A549 (cell line): ENCODE measurements around the gene CRTC2. TPM values are rescaled to one million over a fixed set of nuclear protein-coding genes. Genes with fewer than 3 reads are reported as not detected.

Experiments
- ATAC-seq, 2 experiments: fragments of 200-7000 bp in 1 of 2; fragments of >200 bp in 1 of 2; cut with Nextera tagmentation in 1 of 2; cut with Tn5 transposase in 1 of 2; 3 replicates each; pipeline versions ENCODE4 v1.8.0 to v1.9.1; 2018 to 2020; ENCODE audit warnings: mild to moderate bottlenecking in 1 of 2, moderate library complexity in 1 of 2
- CTCF ChIA-PET: fragments of 300-600 bp; sonication (Branson Sonifier 250); formaldehyde crosslinking; extraction: SDS; loops from one replicate; lab custom pipeline; 2021; ENCODE audit warnings: antibody characterized with exemption, inconsistent platforms; lab: Yijun Ruan, JAX
- POLR2A ChIA-PET: fragments of 350-600 bp; formaldehyde crosslinking; extraction: SDS; loops from one replicate; lab custom pipeline; 2021; ENCODE audit warnings: antibody characterized with exemption, inconsistent platforms; lab: Yijun Ruan, JAX
- DNase-seq, 2 experiments: peaks; one replicate each; pipeline versions ENCODE4 v3.0.0 to v3.0.0-alpha.2; 2011 to 2016; ENCODE audit warnings: low read depth in 1 of 2, low spot score in 1 of 2
- FAIRE-seq: peaks from 2 replicates; lab custom pipeline; 2011; peaks lifted over from hg19 to GRCh38; lab: Jason Lieb, UNC
- H3K27ac ChIP-seq, 2 experiments: fragments of >200 bp; sonication (Bioruptor Twin); formaldehyde crosslinking; 3 replicates each; pipeline ENCODE4 v1.5.1; 2016 to 2017
- H3K4me1 ChIP-seq: fragments of >200 bp; sonication (Bioruptor Twin); formaldehyde crosslinking; 3 replicates; pipeline ENCODE4 v1.6.1; 2016
- H3K4me2 ChIP-seq: fragments of >200 bp; sonication (Bioruptor Twin); formaldehyde crosslinking; 3 replicates; pipeline ENCODE4 v1.6.1; 2016
- H3K4me3 ChIP-seq: fragments of >200 bp; sonication (Bioruptor Twin); formaldehyde crosslinking; 3 replicates; pipeline ENCODE4 v1.5.1; 2016
- H3K9me3 ChIP-seq: fragments of >200 bp; sonication (Bioruptor Twin); formaldehyde crosslinking; 3 replicates; pipeline ENCODE4 v1.6.1; 2016
- CEBPB ChIP-seq, 2 experiments: fragments of >200 bp in 1 of 2; sonication (Bioruptor Twin) in 1 of 2; formaldehyde crosslinking in 1 of 2; IDR thresholded peaks; 2 replicates each; pipeline ENCODE4 v1.6.1; 2012 to 2016
- EHF ChIP-seq: fragments of 250-450 bp; sonication (Bioruptor Pico); IDR thresholded peaks from 2 replicates; pipeline ENCODE4 v1.5.0; 2020; ENCODE audit warnings: mild to moderate bottlenecking
- EP300 ChIP-seq, 2 experiments: fragments of >200 bp; sonication (Bioruptor Twin); formaldehyde crosslinking; IDR thresholded peaks; 2 replicates in 1 of 2; 3 replicates in 1 of 2; pipeline ENCODE4 v1.6.1; 2016 to 2017
- FOSL2 ChIP-seq, 2 experiments: fragments of 450-650 bp in 1 of 2; fragments of >200 bp in 1 of 2; sonication (Bioruptor Twin) in 1 of 2; formaldehyde crosslinking; IDR thresholded peaks; 2 replicates each; pipeline versions ENCODE4 v1.5.0 to v1.6.1; 2016 to 2020; ENCODE audit warnings: mild to moderate bottlenecking in 1 of 2, moderate library complexity in 1 of 2
- HEYL ChIP-seq: fragments of 250-450 bp; sonication (Bioruptor Pico); IDR thresholded peaks from 2 replicates; pipeline ENCODE4 v1.8.0; 2021; ENCODE audit warnings: mild to moderate bottlenecking, moderate library complexity
- HOXA7 ChIP-seq: fragments of 250-450 bp; sonication (Bioruptor Pico); IDR thresholded peaks from 2 replicates; pipeline ENCODE4 v1.5.0; 2020; ENCODE audit warnings: mild to moderate bottlenecking, moderate library complexity
- HOXB5 ChIP-seq: fragments of 250-450 bp; sonication (Bioruptor Pico); IDR thresholded peaks from 2 replicates; pipeline ENCODE4 v1.5.0; 2020; ENCODE audit warnings: mild to moderate bottlenecking, moderate library complexity
- JUNB ChIP-seq: fragments of >200 bp; sonication (Bioruptor Twin); formaldehyde crosslinking; IDR thresholded peaks from 2 replicates; pipeline ENCODE4 v1.6.1; 2016
- KDM1A ChIP-seq: fragments of 200-600 bp; sonication (generic); IDR thresholded peaks from 2 replicates; pipeline ENCODE4 v1.6.1; 2016; ENCODE audit warnings: low read depth, mild to moderate bottlenecking
- MAZ ChIP-seq: fragments of 150-350 bp; IDR thresholded peaks from 2 replicates; pipeline ENCODE4 v1.6.1; 2014; ENCODE audit warnings: antibody characterized with exemption, low read depth, low read length, borderline replicate concordance
- MYC ChIP-seq: IDR thresholded peaks from 2 replicates; pipeline ENCODE4 v1.6.1; 2012; ENCODE audit warnings: mild to moderate bottlenecking, inconsistent platforms, low read length, improper control_type of control experiment, borderline replicate concordance
- PHF8 ChIP-seq: fragments of 200-600 bp; sonication (generic); IDR thresholded peaks from 2 replicates; pipeline ENCODE4 v1.6.1; 2016; ENCODE audit warnings: low read depth, mild to moderate bottlenecking, antibody characterized with exemption, moderate library complexity, borderline replicate concordance
- RARB ChIP-seq: fragments of 250-450 bp; sonication (Bioruptor Pico); IDR thresholded peaks from 2 replicates; pipeline ENCODE4 v1.8.0; 2021; ENCODE audit warnings: mild to moderate bottlenecking, moderate library complexity
- TFCP2L1 ChIP-seq: fragments of 250-450 bp; sonication (Bioruptor Pico); IDR thresholded peaks from 2 replicates; pipeline ENCODE4 v1.5.0; 2021; ENCODE audit warnings: mild to moderate bottlenecking
- ZC3H11A ChIP-seq: fragments of 450-650 bp; IDR thresholded peaks from 2 replicates; pipeline ENCODE4 v1.6.1; 2014; ENCODE audit warnings: antibody characterized with exemption, mild to moderate bottlenecking
- whole genome bisulfite sequencing: methylation state at CpG from one replicate; pipeline ENCODE4 v1.1.6; 2017; ENCODE audit errors: missing lambda C conversion rate; 5-methylcytosine and 5-hydroxymethylcytosine counted together
- polyA plus RNA-seq, 4 experiments: library from polyadenylated mRNA; depleted of rRNA in 3 of 4; stranded (reverse); fragments of >200 nt; fragmentation: RNase III in 1 of 4; extraction: RNeasy Plus Mini Kit Qiagen cat#74134 plus additional on column Dnase treatment in 1 of 4; gene quantifications; 2 replicates in 3 of 4; 3 replicates in 1 of 4; pipeline ENCODE4 v1.2.3, GENCODE V29; 2011 to 2017
- TF ChIP-seq, protein P1 (sequence below): fragments of >200 bp; sonication (Bioruptor Twin); formaldehyde crosslinking; IDR thresholded peaks from 3 replicates; pipeline ENCODE4 v1.5.1; 2016
- TF ChIP-seq, protein P2 (sequence below): IDR thresholded peaks from 2 replicates; pipeline ENCODE4 v1.6.1; 2012
- TF ChIP-seq, protein P3 (sequence below): fragments of 250-450 bp; sonication (Bioruptor Pico); IDR thresholded peaks from 2 replicates; pipeline ENCODE4 v1.5.0; 2020; ENCODE audit warnings: low read depth, mild to moderate bottlenecking, moderate library complexity

Gene CRTC2
- polyA plus RNA-seq, 2 of the 4 experiments (the other 2 are of a cell fraction): 19.7 to 22.3 TPM

DNA sequence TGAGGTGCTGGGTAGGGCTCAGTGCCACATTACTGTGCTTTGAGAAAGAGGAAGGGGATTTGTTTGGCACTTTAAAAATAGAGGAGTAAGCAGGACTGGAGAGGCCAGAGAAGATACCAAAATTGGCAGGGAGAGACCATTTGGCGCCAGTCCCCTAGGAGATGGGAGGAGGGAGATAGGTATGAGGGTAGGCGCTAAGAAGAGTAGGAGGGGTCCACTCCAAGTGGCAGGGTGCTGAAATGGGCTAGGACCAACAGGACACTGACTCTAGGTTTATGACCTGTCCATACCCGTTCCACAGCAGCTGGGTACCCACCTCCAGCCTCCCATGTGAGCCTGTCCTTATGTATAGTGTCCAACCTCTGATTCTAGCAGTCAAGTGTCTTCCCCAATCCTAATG lies 1.0 kb upstream of the CRTC2 start:
- FAIRE-seq (no peak), ATAC-seq (no peak), DNase-seq (no peak)
- ChIA-PET CTCF (interaction anchor here (7.5 kb wide), 1 partner anchor 15 kb away, joined by 75 read pairs; the partner anchor contains the start of gene DENND4B), POLR2A (interaction anchor here (0.9 to 1.7 kb wide), 3 partner anchors 14 to 37 kb away, joined by 3 to 12 read pairs (median 3); partner anchors contain the start of genes GATAD2B and RPS27)
- H3K4me3 ChIP-seq: no peak overlapping the region
- H3K4me1 ChIP-seq: peaks cover 32% of the 10 kb centered on the region
- H3K4me2 ChIP-seq: no peak overlapping the region
- no peaks in the 10 kb centered on the region for H3K9me3 ChIP-seq
- H3K27ac ChIP-seq: no peak overlapping the region
- WGBS: 89% methylated on average over 3 of the region's 3 CpGs
- TF ChIP-seq EHF (CRISPR knock-in tag) (no peak), KDM1A (no peak), MAZ (no peak), MYC (no peak), JUNB (no peak)

DNA sequence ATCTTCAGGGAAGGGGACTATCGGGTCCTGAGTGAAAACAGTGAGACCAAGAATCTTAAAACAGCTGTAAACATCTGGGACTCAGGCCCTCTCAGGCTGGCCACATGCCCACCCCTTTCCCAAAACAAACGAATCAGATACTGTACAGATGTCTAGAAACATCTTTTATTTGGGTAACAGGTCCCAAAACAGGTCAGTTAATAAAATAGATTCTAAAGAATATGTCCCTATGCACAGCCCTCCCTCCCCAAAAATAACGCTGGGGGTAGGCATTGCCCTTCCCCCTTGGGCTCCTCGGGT lies 499 bp upstream of the CRTC2 start:
- peak overlapping the region; percentile 94; the same call in 1 of the 3 replicates for H3K4me3 ChIP-seq
- H3K4me1 ChIP-seq: peaks cover 32% of the 10 kb centered on the region
- FAIRE-seq (no peak), DNase-seq (no peak), ATAC-seq (no peak)
- peak overlapping the region; percentile 22 to 69; a peak in 3 of 6 replicates for H3K27ac ChIP-seq
- WGBS: 35% methylated on average over 4 of the region's 4 CpGs
- peak overlapping the region; percentile 65 for H3K4me2 ChIP-seq
- ChIA-PET POLR2A (interaction anchor here (0.9 to 2.4 kb wide), 4 partner anchors 9 to 36 kb away, joined by 3 to 12 read pairs (median 7); partner anchors contain the start of genes CREB3L4, GATAD2B and RPS27), CTCF (interaction anchor here (0.8 to 7.5 kb wide), 3 partner anchors 9 to 107 kb away, joined by 3 to 75 read pairs (median 5); partner anchors contain the start of genes CREB3L4 and DENND4B)
- no peaks in the 10 kb centered on the region for H3K9me3 ChIP-seq
- TF ChIP-seq TFCP2L1 (CRISPR knock-in tag) (no peak), CEBPB (IDR thresholded peaks at IDR 0.05) (no peak)
- TF ChIP-seq, protein P1, sequence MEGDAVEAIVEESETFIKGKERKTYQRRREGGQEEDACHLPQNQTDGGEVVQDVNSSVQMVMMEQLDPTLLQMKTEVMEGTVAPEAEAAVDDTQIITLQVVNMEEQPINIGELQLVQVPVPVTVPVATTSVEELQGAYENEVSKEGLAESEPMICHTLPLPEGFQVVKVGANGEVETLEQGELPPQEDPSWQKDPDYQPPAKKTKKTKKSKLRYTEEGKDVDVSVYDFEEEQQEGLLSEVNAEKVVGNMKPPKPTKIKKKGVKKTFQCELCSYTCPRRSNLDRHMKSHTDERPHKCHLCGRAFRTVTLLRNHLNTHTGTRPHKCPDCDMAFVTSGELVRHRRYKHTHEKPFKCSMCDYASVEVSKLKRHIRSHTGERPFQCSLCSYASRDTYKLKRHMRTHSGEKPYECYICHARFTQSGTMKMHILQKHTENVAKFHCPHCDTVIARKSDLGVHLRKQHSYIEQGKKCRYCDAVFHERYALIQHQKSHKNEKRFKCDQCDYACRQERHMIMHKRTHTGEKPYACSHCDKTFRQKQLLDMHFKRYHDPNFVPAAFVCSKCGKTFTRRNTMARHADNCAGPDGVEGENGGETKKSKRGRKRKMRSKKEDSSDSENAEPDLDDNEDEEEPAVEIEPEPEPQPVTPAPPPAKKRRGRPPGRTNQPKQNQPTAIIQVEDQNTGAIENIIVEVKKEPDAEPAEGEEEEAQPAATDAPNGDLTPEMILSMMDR: no peak

DNA sequence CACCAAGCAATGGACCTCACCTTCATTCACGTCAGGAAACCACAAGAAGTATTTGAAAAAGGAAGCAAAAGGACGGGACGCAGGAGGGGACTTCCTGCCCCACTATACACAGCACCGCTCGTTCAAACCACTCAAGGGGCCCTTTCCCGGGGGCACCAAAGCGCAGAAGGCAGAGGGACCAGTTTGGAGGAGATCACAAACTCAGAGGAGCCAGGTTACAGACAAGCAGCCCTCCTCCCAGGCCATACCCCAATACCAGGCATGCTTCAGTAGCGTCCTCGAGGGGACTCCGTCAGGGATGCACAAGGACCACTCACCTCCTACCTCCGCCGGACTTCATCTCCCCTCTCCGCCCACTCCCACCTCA lies 685 bp downstream of the CRTC2 start:
- Histone ChIP-seq H3K4me3 (peak overlapping the region; percentile 94), H3K4me1 (peaks cover 32% of the 10 kb centered on the region), H3K9me3 (no peaks in the 10 kb centered on the region), H3K4me2 (peak overlapping the region; percentile 90), H3K27ac (peak overlapping the region; percentile 92 to 95)
- ChIA-PET CTCF (interaction anchor here (0.9 to 7.5 kb wide), 5 partner anchors 10 to 160 kb away, joined by 3 to 75 read pairs (median 5); partner anchors contain the start of genes CREB3L4, DENND4B and RAB13), POLR2A (interaction anchor here (0.5 to 2.4 kb wide), 4 partner anchors 10 to 33 kb away, joined by 3 to 12 read pairs (median 8); partner anchors contain the start of genes CREB3L4, JTB and RPS27)
- WGBS: 2% methylated on average over 13 of the region's 13 CpGs
- TF ChIP-seq, protein P2, sequence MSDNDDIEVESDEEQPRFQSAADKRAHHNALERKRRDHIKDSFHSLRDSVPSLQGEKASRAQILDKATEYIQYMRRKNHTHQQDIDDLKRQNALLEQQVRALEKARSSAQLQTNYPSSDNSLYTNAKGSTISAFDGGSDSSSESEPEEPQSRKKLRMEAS: no peak
- TF ChIP-seq FOSL2 (IDR thresholded peaks at IDR 0.05) (no peak), FOSL2 (CRISPR knock-in tag; IDR thresholded peaks at IDR 0.05) (no peak), HOXA7 (CRISPR knock-in tag) (no peak), HEYL (CRISPR knock-in tag) (no peak), PHF8 (no peak), RARB (no peak), ZC3H11A (no peak), HOXB5 (CRISPR knock-in tag) (no peak), EP300 (IDR thresholded peaks at IDR 0.05) (no peak)
- TF ChIP-seq, protein P1: no peak; the same call in 2 of the 3 replicates
- TF ChIP-seq, protein P3, sequence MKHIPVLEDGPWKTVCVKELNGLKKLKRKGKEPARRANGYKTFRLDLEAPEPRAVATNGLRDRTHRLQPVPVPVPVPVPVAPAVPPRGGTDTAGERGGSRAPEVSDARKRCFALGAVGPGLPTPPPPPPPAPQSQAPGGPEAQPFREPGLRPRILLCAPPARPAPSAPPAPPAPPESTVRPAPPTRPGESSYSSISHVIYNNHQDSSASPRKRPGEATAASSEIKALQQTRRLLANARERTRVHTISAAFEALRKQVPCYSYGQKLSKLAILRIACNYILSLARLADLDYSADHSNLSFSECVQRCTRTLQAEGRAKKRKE (CRISPR knock-in tag): no peak
- no peak for FAIRE-seq
- ATAC-seq: peak; percentile 39 to 47
- DNase-seq: no peak
